Mucosa of gallbladder (tissue), 1 donor: Measurements from ENCODE around the gene SNU13. TPM values are rescaled to one million over a fixed set of nuclear protein-coding genes. Genes with fewer than 3 reads are reported as not detected.
A peak's percentile ranks its signal among the peaks of the same experiment; 100 is the strongest.
"Not testable (repeated sequence)": the region's sequence is repeated elsewhere in the genome, so short reads cannot be mapped to it uniquely, and the experiment has no call there.

Experiments used
- DNase-seq: peaks from one replicate; pipeline ENCODE4 v3.0.0-alpha.2; 2020; ENCODE audit warnings: low spot score
- total RNA-seq: library from RNA; stranded (reverse); gene quantifications from one replicate; pipeline ENCODE4 v1.2.1, GENCODE V29; 2021
- donor health status: DM: no; HTN: no; CAD: no.

The SNU13 gene
- total RNA-seq, result 109 TPM

DNA sequence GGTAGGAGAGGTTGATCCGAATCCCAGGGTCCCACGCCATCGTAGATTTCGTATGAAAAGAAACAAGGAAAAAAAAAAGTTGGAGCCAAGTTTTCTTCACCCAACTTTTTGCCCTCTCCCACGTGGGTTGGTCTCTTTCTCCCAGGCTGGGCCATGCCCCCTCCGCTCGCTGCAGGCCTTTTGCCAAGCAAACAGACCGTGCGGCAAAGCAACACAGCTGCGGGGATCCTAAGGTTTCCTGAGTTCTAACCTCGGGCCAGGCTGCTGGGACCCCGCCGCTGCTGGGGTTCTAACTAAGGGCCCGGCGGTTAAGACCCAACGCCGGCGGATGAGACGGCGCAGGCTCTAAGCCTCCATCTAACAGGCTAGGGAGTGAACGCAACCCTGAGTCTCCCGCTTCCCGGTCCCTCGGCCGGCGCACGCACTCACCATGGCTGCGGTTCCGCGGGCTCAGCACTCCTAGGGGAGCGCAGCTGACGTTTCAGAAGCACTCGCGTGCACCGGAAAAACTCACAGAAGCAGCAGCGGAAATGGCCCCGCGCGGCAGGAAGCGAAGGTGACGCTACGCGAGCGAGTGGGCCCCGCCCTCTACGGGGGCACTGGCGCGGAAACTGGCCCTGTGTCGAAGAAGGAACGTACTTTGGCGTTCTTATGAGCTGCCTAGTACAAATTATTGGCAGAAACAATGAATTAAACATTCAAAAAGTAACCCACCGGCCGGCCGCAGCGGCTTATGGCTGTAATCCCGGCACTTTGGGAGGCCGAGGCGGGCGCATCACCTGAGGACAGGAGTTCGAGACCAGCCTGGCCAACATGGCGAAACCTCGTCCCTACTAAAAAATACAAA is at the start of gene SNU13:
SNU13 (minus strand) TSS at position 503 of the 847 bp plus-strand sequence; CDS start at position 432, 71 bp downstream.
- DNase-seq, result peak; percentile 92

DNA sequence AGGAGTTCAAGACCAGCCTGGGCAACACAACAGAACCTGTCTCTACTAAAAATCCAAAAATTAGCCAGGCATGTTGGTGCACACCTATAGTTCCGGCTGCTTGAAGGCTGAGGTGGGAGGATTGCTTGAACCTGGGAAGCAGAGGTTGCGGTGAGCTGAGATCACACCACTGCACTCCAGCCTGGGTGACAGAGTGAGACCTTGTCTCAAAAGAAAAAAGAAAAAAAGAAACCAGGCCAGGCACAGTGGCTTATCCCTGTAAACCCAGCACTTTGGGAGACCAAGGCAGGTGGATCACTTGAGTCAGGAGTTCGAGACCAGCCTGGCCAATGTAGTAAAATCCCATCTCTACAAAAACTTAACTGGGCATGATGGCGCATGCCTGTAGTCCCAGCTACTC is 44.6 kb upstream of the SNU13 start:
- not testable (repeated sequence) for DNase-seq

DNA sequence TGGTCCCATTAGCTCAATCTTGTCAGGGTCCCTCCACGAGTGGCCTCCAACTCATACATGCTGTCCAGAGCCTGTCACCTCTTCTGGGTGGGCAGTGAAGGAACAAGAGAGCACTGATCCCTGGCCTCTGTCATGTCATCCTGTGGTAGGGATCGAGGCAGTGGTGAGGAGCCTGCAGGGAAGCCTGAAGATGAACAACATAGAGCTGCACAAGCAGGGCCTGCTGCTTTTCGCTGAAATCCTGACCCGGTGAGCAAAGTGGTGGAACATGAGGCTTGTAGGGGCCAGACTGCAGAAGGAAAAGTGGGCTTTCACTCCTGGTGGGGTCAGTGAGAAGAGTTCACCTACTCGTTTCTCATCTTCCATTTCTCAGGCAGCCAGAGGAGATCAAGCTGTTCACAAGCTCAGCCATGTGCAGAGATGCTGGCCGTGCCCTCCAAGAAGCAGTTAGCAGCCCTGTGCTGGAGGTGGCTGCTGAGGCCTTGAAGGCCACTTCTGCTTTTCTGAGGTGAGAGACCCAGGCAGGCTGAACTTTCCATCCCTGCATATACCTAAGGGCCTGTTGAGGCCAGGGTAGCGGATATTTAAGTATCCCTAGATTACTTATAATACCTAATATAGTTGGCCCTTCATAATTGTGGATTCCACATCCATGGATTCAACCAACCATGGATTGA is 43.6 kb upstream of the SNU13 start:
- DNase-seq, result no peak

DNA sequence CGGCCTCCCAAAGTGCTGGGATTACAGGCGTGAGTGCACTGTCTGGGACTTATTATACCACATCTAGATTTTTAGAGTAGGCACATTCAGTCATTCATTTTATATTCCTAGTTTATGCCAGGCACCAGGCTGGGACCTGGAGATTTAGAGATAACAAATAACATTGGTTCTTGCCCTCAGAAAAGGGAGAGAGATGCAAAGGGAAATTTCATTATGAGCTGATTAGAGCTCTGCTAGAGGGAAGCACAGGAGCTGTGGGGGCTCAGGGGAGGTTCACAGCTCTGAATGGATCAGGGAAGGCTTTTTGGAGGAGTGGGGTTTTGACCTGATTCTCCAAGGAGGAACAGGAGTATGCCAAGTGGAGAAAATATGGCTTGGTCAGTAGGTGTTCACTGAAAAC is 42.9 kb upstream of the SNU13 start:
- no peak for DNase-seq

DNA sequence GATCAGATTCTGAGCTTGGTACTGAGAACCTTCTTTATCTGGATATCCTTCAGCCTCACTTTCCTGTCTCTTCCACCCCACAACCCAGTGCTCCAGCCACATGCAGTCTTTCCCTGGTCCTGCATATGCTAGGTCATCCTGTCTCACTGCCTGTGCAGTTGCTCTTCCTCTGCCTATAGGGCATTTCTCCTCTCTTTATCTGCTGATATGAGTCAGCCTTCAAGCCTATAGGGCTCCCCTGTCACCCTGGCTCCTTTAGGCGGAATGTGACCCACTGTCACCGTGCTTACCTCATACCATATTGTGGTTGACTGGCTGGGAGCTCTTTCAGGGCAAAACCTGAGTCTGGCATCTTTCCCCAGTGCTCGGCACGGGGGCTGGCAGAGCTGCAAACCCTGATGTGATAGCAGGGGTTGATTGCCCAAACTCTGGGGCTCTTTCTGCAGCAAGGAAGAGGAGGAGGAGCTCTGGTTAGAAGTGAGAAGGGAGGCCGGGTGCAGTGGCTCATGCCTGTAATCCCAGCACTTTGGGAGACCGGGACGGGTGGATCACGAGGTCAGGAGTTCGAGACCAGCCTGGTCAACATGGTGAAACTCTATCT is 36.9 kb upstream of the SNU13 start:
- DNase-seq, result no peak

DNA sequence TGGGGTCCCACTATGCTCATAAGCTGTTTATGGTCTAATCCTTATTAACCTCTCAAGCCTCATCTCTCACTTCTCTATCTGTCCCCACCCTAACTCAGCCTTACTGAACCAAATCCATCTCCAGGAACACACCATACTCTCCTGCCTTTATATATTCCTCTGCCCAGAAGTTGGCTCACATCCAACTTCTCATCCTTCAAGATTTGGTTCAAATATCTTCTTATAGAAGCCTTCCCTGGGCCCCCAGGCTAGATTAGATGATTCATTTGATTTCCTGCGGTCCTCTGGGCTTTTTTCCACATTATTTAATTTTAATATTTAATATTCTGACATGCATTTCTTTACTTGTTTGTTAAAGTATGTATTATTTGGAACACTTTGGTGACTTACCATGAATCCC is 33.8 kb upstream of the SNU13 start:
- no peak for DNase-seq

DNA sequence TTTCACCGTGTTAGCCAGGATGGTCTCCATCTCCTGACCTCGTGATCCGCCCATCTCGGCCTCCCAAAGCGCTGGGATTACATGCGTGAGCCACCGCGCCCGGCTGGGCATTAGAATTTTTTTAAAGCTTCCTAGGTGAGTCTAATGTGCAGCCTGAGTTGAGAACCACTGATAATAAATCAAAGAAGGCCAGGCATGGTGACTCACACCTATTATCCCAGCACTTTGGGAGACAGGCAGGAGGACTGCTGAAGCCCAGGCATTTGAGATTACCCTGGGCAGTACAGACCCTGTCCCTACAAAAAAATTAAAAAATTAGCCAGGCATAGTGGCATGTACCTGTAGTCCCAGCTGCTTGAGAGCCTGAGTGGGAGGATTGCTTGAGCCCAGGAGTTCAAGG is 24.3 kb upstream of the SNU13 start:
- DNase-seq, result no peak

DNA sequence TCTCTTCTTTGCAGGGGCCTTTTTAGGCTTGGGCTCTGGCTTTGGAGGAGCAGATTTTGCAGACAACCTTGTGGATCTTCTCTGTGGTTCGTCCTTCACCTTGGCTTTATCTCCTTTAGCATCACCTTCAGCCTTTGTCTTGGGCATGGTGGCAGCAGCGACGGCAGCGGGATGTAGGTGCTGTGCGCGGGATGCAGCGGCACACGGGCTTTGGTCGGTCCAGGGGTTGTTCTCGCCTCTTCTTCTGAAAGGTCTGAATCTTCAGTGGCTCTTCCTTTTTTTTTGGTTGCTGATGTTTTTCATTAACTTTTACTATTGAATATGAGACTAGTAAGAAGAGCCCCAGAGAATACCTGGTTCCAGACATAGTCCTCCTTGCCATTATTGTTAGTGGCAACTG is 20.7 kb upstream of the SNU13 start:
- no peak for DNase-seq

DNA sequence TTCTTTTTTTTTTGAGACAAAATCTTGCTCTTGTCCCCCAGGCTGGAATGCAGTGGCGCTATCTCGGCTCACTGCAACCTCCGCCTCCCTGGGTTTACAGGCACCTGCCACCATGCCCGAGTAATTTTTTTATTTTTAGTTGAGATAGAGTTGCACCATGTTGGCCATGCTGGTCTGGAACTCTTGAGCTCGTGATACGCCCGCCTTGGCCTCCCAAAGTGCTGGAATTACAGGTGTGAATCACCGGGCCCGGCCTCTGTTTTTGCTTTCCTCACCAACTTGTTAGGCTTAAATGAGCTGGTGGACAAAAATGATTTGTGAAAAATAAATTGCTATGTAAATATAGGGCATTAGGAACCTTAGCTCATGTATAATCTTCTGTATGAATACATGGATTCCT is 14.1 kb upstream of the SNU13 start:
- DNase-seq, result no peak

DNA sequence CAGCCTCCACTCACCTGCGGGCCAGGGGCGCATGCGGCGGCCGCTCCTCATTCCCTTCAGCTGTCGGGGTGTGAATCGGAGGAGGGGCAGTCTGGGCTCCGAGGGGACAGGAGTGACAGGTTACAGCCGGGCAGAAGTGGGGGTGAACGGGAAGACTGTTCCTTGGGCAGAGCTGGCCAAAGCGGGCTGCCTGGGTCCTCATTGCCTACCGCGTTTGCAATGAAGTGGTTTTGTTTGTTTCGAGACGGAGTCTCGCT is 11.4 kb upstream of the SNU13 start:
- DNase-seq, result no peak

DNA sequence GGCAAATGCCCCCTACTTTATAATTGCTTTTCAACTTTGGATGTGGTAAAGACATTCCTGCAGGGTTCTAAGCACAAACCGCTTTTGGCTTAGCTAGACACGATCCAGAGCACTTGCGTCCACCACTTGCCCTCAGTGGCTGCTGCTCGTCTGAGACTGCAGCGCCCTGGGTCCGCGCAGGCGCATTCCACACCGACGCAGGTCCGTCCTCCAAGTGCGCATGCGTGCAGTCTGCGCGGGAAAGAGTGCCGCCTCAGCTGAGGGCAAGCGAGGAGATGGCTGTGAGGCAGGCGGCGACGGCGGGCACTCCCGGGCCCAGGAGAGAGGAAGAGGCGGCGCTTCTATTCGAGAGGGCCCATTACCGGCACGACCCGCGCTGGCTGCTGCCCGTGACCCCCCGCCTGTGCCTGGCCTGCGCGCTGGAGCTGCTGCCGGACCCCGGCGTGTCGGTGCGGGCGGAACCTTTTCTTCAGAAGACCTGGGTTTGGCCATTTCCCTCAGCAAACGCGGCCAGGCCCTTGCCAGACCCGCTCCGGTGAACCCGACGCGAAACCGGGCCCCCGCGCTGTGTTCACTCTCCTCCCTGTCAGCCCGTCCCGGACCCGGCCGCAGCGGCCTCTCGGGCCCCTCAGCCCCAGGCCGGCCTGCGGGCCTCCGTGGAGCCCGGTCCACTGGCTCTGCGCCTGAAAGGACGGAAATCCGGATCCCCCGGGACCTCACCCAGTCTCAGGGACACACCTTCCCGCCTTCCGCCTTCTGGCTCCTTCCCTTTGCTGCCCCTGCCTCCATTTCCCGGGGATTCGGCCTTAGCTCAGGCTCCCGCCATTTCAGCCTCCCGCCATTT is 10.8 kb upstream of the SNU13 start, which contains the start of gene MEI1:
MEI1 (plus strand) TSS at position 240 of the 844 bp plus-strand sequence; CDS start at position 276, 36 bp downstream.
- DNase-seq, result peak; percentile 88

DNA sequence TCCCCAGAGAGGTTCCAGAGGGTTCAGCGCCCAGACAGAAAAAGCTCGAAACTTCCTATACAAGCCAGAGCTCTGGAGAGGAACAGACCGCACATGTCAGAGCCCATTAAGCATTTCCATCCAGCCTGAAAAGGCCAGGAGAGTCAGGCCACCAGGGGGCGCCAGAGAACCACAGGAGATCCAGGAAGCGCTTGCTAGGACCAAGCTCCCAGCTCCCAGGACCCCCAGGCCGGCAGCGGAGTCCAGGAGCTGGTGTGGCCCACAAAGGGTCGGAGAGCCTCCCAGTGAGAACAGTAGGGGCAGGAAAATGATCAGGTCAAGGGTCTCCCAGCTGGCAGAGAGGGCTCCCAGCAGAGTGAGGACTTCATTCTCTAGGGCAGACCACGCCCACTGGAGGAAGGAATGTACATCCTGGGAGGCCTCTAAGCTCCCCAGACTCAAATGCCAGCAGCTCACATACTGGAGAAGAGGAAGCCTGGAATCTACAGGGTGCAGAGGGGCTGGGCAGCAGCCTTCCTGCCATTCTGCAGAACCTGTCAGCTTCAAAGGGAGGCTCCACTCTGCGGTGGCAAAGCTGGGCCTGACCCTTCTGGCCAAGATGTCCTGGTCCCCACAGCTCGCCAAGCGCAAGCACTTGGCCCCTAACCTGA is 8.6 kb upstream of the SNU13 start:
- peak; percentile 94 for DNase-seq

DNA sequence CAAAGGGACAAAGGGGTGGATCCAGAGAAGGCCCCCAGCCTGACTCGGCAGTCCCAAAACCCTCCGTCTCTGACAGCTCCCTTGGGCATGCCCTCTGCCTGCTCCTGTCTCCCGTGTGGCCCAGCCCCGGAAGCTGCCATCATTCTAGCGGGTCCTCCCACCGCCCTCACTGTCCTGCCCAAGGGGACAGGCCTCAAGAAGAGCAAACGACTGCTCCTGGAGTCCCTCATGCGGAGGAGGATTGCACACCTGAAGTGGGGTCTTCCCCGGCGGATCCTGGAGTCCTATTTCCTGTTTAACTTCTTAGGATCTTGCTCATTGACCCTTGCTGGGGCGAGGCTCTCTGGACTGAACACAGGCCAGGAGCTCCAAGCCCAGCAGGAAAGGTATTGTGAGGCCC is 8.0 kb upstream of the SNU13 start:
- no peak for DNase-seq

DNA sequence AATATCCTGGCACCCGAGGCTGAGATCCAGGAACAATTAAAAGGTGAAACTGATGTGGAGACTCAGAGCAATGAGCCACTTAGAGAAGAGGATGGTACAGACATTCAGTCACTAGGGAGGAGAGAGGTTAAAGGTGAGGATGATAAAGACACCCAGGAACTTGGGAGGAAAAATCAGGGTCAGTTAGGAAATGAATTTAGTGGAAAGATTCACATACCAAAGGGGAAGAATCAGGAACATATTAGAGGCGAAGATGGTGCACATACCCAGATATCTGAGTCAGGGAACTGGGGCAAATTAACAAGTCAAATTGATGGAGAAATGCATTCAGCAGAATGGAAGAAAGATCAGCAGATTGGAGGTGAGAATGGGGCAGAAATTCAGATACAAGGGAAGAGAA is 6.5 kb upstream of the SNU13 start:
- DNase-seq, result no peak

DNA sequence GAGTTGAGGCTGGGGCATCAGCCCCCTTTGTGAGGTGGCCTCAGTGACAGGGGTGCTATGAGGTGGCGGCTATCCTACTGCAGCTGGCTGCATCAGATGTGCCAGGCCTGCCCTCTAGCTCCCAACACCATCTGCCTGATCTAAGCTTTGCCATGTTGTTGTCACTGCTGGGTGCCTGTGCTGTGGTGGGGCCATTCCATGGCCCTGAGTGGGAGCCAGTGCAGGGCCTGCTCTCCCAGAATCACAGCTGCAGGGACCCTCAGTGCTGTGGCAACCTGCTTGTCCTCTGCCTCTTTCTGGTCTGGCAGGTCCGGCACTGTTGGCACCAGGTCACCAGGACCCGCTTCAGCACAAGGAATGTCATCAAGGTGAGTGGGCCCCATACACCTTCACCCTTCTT is 1.8 kb upstream of the SNU13 start:
- no peak for DNase-seq

DNA sequence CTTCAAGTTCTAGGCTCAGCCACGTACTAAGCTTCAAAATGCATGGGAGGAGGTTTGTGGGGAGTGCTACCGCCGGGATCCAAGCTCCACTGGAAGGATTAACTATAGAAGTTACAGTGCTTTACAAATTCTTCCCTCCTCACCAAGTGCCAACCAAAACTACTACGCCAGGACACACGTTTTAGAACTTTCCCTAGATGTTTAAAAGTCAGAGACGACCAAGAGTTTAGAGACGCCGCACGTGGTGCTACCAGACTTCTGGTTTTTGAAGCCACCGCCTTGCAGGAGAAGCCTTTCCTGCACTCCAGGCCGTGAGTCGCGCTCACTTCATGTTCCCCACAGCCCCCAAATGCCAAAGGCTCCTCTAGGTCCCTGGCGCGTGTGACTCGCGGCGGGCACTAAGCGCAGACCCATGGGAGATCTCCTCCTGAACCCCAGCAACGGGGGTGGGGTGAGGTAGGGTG is 734 bp downstream of the SNU13 start:
- no peak for DNase-seq

DNA sequence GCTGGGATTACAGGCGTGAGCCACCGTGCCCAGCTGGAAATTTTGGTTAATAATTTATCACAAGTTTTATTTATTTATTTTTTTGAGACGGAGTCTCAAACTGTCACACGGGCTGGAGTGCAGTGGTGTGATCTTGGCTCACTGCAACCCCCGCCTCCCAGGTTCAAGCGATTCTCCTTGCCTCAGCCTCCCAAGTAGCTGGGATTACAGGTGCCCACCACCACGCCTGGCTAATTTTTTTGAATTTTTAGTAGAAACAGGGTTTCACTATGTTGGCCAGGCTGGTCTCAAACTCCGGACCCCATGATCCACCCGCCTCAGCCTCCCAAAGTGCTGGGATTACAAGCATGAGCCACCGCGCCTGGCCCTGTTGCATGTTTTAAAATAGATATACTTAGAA is 1.8 kb downstream of the SNU13 start:
- DNase-seq, result not testable (repeated sequence)

DNA sequence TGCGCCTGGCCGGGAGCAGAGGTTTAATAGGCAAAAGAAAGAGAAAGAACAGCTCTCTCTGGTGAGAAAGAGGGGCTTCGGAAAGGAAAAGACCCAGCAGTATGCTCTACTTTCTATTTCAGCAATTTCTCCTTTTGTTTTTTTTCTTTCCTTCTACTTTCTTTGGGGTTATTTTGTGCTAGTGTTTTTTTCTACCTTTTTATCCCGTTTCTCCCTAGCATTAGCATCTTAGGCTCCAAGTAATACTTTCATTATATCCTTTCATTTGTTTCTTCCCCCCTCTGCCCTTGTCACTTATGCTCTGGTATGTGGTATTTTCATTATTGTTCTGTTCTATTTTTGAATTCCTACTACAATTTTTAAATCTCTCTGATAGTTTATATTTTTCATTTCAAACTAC is 4.5 kb downstream of the SNU13 start:
- no peak for DNase-seq

DNA sequence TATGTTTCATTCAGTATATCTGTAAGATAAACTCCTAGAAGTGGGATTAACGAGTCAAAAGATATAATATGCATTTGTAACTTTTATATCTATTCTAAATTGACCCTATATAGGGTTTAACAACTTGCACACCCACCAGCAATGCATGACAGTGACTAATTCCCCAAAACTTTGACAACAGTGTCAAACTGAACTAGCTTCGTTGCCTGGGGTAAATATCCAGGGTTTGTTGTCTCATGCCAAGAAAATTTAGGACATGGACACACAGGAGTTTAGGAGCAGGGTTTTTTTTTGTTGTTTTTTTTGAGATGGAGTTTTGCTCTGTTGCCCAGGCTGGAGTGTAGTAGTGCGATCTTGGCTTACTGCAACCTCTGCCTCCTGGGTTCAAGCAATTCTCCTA is 5.1 kb downstream of the SNU13 start:
- no peak for DNase-seq

DNA sequence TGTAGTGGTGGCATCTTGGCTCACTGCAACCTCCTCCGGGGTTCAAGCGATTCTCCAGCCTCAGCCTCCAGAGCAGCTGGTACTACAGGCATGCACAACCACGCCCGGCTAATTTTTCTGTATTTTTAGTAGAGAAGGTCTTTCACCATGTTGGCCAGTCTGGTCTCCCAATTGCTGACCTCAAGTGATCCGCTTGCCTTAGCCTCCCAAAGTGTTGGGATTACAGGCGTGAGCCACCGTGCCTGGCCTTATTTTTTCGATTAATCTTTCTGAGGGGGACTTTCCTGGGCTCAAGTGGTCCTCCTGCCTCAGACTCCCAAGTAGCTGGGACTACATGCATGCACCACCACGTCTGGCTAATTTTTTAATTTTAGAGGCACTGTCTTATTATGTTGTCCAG is 5.6 kb downstream of the SNU13 start:
- DNase-seq, result no peak

DNA sequence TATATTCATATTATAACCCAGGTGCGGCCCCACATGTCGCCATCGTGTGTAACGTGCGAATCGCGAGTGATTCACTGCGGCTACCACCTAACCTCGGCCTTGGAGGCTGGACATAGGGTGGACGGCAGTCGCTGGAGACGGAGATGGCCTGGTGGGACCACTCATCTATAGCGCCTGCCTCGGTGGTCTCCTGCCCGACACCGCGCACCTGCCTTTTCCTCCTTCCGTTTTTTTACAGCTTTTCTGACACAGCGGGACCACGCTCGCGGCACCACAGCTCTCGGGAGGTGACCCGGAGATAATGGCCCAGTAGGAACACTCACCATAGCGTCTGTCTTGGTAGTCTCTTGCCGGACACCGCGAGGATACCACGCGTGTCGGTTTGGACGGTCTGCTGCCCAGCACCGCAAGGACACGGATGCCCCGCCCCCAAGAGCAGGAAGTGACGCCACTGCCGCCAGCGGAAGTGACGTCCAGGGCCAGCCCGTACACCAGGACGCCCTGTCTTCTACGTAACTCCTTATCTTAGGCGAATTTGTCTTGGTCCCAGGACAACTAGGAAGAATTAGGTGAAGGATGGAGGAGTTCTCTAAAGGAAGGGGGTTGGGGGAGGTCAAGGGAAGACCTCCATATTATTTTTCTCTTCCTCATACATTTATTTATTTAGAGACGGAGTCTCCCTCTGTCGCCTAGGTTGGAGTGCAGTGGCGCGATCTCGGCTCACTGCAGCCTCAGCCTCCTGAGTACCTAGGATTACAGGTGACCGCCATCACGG is 6.4 kb downstream of the SNU13 start:
- DNase-seq, result peak; percentile 88
